Sigmoid colon (tissue), 4 donors: ENCODE measurements around the gene SHC1.

ENCODE experiments used
- CTCF ChIP-seq, 4 experiments: fragments of 450-650 bp in 3 of 4; fragments of 200-600 bp in 1 of 4; IDR thresholded peaks; one replicate each; pipeline ENCODE4 v1.5.1; 2016 to 2019; ENCODE audit warnings: antibody characterized with exemption in 4 of 4, mild to moderate bottlenecking in 3 of 4, moderate library complexity in 2 of 4
- EP300 ChIP-seq, 4 donors: sonication (generic); formaldehyde crosslinking; IDR thresholded peaks; one replicate each; pipeline ENCODE4 v1.6.1; 2017; ENCODE audit warnings: antibody characterized with exemption in 4 of 4
- POLR2A ChIP-seq, 2 donors: fragments of 450-650 bp; IDR thresholded peaks; one replicate each; pipeline ENCODE4 v1.6.1; 2016; ENCODE audit warnings: antibody characterized with exemption in 2 of 2, mild to moderate bottlenecking in 2 of 2, moderate library complexity in 2 of 2
- POLR2AphosphoS5 ChIP-seq, 4 donors: sonication (generic); formaldehyde crosslinking; IDR thresholded peaks; one replicate each; pipeline ENCODE4 v1.6.1; 2017; ENCODE audit warnings: antibody characterized with exemption in 4 of 4

GRCh38 chr1:154996966-154997701 is 26.6 kb upstream of the SHC1 start:
- TF ChIP-seq POLR2A (IDR thresholded peaks at IDR 0.05): no peak
- TF ChIP-seq CTCF (IDR thresholded peaks at IDR 0.05): no peak
- TF ChIP-seq POLR2AphosphoS5 (IDR thresholded peaks at IDR 0.05): no peak
- TF ChIP-seq EP300 (IDR thresholded peaks at IDR 0.05): no peak
